Epithelial cell of proximal tubule (primary cell): ENCODE results near the gene FXYD1. TPM values are rescaled to one million over a fixed set of nuclear protein-coding genes. Genes with fewer than 3 reads are reported as not detected.
A peak's percentile ranks its signal among the peaks of the same experiment; 100 is the strongest.

ENCODE experiments used
- DNase-seq: peaks from one replicate; pipeline ENCODE4 v3.0.0-alpha.2; 2011; ENCODE audit warnings: low read depth
- H3K4me3 ChIP-seq: 2 replicates; pipeline ENCODE4 v1.5.1; 2011; ENCODE audit warnings: low read depth, mild to moderate bottlenecking, low read length
- CTCF ChIP-seq: conservative IDR thresholded peaks from 2 replicates; pipeline ENCODE4 v1.5.1; 2012; ENCODE audit warnings: low read depth, mild to moderate bottlenecking, low read length
- total RNA-seq: library from RNA; depleted of rRNA; stranded (reverse); fragments of >200 nt; gene quantifications from 2 replicates; pipeline ENCODE4 v1.2.3, GENCODE V29; 2015

Gene FXYD1
- total RNA-seq, 1 donor from 2014 or later: not detected

DNA sequence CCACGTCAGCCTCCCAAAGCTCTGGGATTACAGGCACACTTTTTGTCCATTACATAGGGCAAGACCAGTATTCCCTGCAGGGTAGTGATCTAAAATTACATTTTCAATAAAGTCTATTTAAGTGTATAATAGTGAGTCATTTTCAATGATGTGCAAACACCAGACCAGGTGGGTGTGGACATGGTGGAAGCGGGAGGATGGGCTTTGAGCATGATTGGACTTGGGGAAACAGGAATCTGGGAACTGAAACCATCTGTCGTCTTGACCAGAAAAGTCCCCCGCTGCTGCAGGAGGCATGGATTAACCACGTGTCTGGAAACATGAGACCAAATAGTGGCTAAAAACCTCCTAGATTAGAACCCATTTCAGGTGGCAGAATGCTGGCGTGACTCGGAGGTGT is 18.1 kb upstream of the FXYD1 start:
- no peak for DNase-seq
- no peak overlapping the region for H3K4me3 ChIP-seq
- no peak for TF ChIP-seq CTCF

- no peak for TF ChIP-seq CTCF
- DNase-seq: no peak
- no peak overlapping the region for H3K4me3 ChIP-seq
Measured at GRCh38 chr19:35120898-35121297, 17.7 kb upstream of the FXYD1 start.

DNA sequence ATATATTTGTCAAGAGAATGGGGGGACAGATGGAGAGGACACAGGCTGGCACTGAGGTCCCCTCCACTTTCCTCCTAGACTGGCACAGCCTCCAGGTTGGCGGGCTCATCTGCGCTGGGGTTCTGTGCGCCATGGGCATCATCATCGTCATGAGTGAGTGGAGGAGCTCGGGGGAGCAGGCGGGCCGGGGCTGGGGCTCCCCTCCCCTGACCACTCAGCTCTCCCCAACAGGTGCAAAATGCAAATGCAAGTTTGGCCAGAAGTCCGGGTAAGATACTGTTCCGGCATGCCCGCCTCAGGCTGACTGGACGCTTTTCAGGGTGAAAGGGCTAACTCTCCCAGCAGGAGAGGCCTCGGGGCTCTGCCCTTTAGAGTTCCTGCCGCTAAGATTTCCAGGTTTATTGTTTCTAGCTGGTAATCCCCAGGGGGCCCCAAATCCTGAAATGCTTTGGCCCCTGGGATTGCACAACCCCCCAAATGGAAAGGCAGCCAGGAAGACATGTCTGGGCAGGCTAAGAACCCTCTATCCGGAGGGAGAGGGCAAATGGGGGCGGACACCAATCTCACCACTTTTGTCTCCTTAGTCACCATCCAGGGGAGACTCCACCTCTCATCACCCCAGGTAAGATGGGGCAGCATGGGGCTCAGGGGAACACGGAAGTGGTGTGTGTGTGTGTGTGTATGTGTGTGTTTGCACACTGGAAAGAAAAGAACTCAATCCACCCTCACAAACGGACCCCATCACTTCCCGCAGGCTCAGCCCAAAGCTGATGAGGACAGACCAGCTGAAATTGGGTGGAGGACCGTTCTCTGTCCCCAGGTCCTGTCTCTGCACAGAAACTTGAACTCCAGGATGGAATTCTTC is 15.7 kb upstream of the FXYD1 start:
- H3K4me3 ChIP-seq: no peak overlapping the region
- no peak for DNase-seq
- TF ChIP-seq CTCF: no peak

DNA sequence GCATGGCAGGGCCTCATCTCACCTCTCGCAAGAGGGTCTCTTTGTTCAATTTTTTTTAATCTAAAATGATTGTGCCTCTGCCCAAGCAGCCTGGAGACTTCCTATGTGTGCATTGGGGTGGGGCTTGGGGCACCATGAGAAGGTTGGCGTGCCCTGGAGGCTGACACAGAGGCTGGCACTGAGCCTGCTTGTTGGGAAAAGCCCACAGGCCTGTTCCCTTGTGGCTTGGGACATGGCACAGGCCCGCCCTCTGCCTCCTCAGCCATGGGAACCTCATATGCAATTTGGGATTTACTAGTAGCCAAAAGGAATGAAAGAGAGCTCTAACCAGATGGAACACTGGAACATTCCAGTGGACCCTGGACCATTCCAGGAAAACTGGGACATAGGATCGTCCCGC is 15.1 kb upstream of the FXYD1 start:
- no peak for TF ChIP-seq CTCF
- H3K4me3 ChIP-seq: peak overlapping the region; percentile 77
- no peak for DNase-seq

DNA sequence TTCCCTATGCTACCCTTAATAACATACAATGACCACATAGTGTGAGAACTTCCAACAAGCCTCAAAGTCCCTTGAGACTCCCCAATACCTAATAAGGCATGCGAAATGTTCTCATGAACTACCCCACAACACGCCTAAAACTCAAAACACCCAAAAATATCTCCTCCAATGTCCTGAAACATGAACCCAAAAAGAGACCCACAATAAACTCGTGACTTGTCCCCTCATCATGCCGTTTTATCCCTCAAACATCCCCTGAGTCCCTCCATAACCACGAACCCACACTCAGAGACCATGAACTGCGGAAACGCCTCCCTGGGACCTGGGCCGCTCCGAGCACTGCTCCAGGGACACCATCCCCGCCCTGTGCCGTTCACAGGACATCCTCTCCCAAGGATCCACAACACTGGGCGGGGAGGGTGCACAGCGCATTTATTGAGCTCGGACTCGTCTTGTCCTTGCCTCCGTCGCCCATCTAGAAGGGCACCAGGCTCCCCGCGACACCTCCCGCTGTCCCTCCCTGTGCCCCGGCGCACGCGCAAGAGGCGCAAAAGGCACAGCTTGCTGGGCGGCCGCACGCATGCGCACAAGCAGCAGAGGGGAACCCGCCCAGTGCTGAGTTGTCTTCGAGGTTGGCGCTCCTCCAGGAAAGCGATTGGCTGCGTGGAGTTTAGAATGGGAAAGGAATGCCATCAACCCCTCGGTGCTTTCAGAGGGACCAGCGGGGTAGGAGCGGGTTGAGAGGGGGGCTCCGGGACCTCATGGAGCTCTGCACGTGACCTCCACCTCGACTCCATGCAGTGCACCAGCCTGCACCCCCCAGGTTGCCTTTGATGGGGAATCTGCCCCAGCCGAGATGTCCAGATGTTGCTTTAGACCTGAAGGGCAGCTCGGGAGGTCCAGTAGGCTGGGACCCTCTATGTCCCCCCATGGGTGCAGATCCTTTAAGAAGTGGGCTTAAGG is 14.2 kb upstream of the FXYD1 start:
- DNase-seq: no peak
- H3K4me3 ChIP-seq: peak overlapping the region; percentile 77
- TF ChIP-seq CTCF: no peak

- no peak for DNase-seq
- no peak for TF ChIP-seq CTCF
Measured at GRCh38 chr19:35125270-35125717, 13.3 kb upstream of the FXYD1 start.

More at GRCh38 chr19:35125270-35125717, 13.3 kb upstream of the FXYD1 start:
- no peak overlapping the region for H3K4me3 ChIP-seq
